GM23338 (cell line): Measurements from ENCODE around the gene CCDC27.
A peak's percentile ranks its signal among the peaks of the same experiment; 100 is the strongest.

Experiments
- CREB1 ChIP-seq: fragments of 250-450 bp; sonication (Bioruptor Pico); IDR thresholded peaks from 2 replicates; pipeline ENCODE4 v1.5.0; 2020; ENCODE audit warnings: low read depth, mild to moderate bottlenecking, moderate library complexity
- CTCF ChIP-seq, 2 experiments: fragments of 200-600 bp in 1 of 2; sonication (generic) in 1 of 2; conservative IDR thresholded peaks; 2 replicates each; pipeline versions ENCODE4 v1.5.1 to v1.6.1; 2016 to 2017; ENCODE audit warnings: antibody characterized with exemption in 2 of 2, low read depth in 2 of 2, mild to moderate bottlenecking in 2 of 2, moderate library complexity in 1 of 2
- EZH2 ChIP-seq: fragments of 200-600 bp; sonication (generic); IDR thresholded peaks from one replicate; pipeline ENCODE4 v1.8.0; 2017; ENCODE audit warnings: antibody characterized with exemption, mild to moderate bottlenecking, low read depth; ENCODE audit not compliant: unreplicated experiment
- EZH2phosphoT487 ChIP-seq: fragments of 200-600 bp; sonication (generic); IDR thresholded peaks from one replicate; pipeline ENCODE4 v1.8.1; 2018; ENCODE audit warnings: antibody characterized with exemption; ENCODE audit not compliant: unreplicated experiment
- JUNB ChIP-seq: IDR thresholded peaks from one replicate; pipeline ENCODE4 v1.6.1; 2016; ENCODE audit warnings: antibody characterized with exemption; ENCODE audit not compliant: unreplicated experiment
- POLR2AphosphoS5 ChIP-seq: IDR thresholded peaks from 2 replicates; pipeline ENCODE4 v1.6.1; 2016; ENCODE audit warnings: antibody characterized with exemption, low read depth
- REST ChIP-seq: IDR thresholded peaks from one replicate; pipeline ENCODE4 v1.6.1; 2018; ENCODE audit warnings: antibody characterized with exemption; ENCODE audit not compliant: unreplicated experiment

- peak; percentile 69 for TF ChIP-seq POLR2AphosphoS5
- no peak for TF ChIP-seq CTCF (conservative IDR thresholded peaks at IDR 0.05; ENCODE audit: low read depth in 2 of 2)
- no peak for TF ChIP-seq EZH2
- no peak for TF ChIP-seq JUNB
- TF ChIP-seq EZH2phosphoT487: no peak
- TF ChIP-seq REST: peak; percentile 8
- 0 out of 2 replicates have a peak, but pooled peaks have one; percentile 5 for TF ChIP-seq CREB1 (CRISPR knock-in tag)
Measured at GRCh38 chr1:3746830-3747521, 5.3 kb upstream of the CCDC27 start.
